Measurements from ENCODE around the gene ADIG. TPM values are rescaled to one million over a fixed set of nuclear protein-coding genes. Genes with fewer than 3 reads are reported as not detected.

The ADIG gene
- total and polyA plus RNA-seq, 8 donors: not detected

- peak in 1 of 2 donors; percentile 13 for DNase-seq
- Histone ChIP-seq H3K27me3 (peaks cover 0 to 5% (median 3%) of the 10 kb centered on the region in 3 donors), H3K36me3 (no peaks in the 10 kb centered on the region), H3K9me3 (peaks cover 0 to 8% (median 6%) of the 10 kb centered on the region in 4 donors), H3K4me3 (no peak overlapping the region), H3K27ac (no peak overlapping the region), H3K4me1 (peaks cover 0 to 6% (median 2%) of the 10 kb centered on the region in 4 donors)
- intact Hi-C loops (cut with DNase I; ENCODE audit: low total_unique reads): no loop called here
- 77 to 93% (median 89%) methylated on average over 9 of the region's 9 CpGs for WGBS, 5 donors
- no peak for TF ChIP-seq POLR2A (IDR thresholded peaks at IDR 0.05)
- TF ChIP-seq CTCF (IDR thresholded peaks at IDR 0.05): no peak
- no peak for TF ChIP-seq EP300 (IDR thresholded peaks at IDR 0.05)
- TF ChIP-seq POLR2AphosphoS5 (IDR thresholded peaks at IDR 0.05): no peak
Observed at GRCh38 chr20:38628580-38629470, 47.8 kb downstream of the ADIG start.

- Histone ChIP-seq H3K4me1 (peaks cover 0 to 6% (median 2%) of the 10 kb centered on the region in 4 donors), H3K4me3 (no peak overlapping the region), H3K36me3 (no peaks in the 10 kb centered on the region), H3K9me3 (no peaks in the 10 kb centered on the region), H3K27ac (no peak overlapping the region), H3K27me3 (peaks cover 0 to 17% (median 3%) of the 10 kb centered on the region in 3 donors)
- WGBS, 5 donors: 87 to 95% (median 94%) methylated on average over 1 of the region's 1 CpG
- TF ChIP-seq CTCF (IDR thresholded peaks at IDR 0.05) (no peak), EP300 (IDR thresholded peaks at IDR 0.05) (no peak), POLR2A (IDR thresholded peaks at IDR 0.05) (no peak), POLR2AphosphoS5 (IDR thresholded peaks at IDR 0.05) (no peak)
- intact Hi-C loops (cut with DNase I; ENCODE audit: low total_unique reads): no loop called here
- DNase-seq: no peak
Observed at GRCh38 chr20:38629979-38630378, 49.0 kb downstream of the ADIG start.

- DNase-seq: no peak
- H3K4me1 ChIP-seq: peaks cover 0 to 6% (median 2%) of the 10 kb centered on the region in 4 donors
- no peak overlapping the region for H3K4me3 ChIP-seq
- no peaks in the 10 kb centered on the region for H3K36me3 ChIP-seq
- intact Hi-C loops (cut with DNase I; ENCODE audit: low total_unique reads): no loop called here
- H3K27ac ChIP-seq: no peak overlapping the region
- H3K27me3 ChIP-seq: peaks cover 0 to 17% (median 3%) of the 10 kb centered on the region in 3 donors
- TF ChIP-seq POLR2A (IDR thresholded peaks at IDR 0.05) (no peak), CTCF (IDR thresholded peaks at IDR 0.05) (no peak), EP300 (IDR thresholded peaks at IDR 0.05) (no peak), POLR2AphosphoS5 (IDR thresholded peaks at IDR 0.05) (no peak)
- 72 to 84% (median 80%) methylated on average over 6 of the region's 6 CpGs for WGBS, 5 donors
- H3K9me3 ChIP-seq: no peaks in the 10 kb centered on the region
Observed at GRCh38 chr20:38630727-38631126, 49.7 kb downstream of the ADIG start.

DNA sequence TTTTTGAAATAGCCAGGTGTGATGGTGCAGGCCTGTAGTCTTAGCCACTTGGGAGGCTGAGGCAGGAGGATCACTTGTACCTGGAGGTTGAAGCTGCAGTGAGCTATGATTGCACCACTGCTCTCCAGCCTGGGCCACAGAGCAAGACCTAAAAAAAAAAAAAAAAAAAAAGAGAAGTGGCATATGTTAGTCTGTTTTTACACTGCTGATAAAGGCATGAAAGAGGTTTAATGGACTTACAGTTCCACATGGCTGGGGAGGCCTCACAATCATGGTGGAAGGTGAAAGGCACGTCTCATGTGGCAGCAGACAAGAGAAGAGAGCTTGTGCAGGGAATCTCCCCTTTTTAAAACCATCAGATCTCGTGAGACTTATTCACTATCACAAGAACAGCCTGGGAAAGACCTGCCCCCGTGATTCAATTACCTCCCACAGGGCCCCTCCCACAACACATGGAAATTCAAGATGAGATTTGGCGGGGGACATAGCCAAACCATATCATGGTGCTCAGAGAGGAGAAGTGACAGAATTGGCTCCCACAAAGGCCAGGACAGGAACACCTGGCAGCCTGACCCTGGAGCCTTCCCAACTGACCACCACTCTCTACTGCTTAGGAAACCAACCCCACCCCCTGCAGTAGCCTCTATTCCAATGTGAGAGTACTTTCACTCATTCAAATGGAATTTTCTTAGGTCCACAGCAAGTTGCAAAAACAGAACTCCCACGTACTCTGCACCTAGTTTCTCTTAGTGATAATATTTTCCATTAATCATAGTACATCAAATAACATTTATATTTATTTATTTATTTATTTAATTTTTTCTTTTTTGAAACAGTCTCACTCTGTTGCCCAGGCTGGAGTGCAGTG, 50.4 kb downstream of the ADIG start:
- H3K36me3 ChIP-seq: no peaks in the 10 kb centered on the region
- H3K4me1 ChIP-seq: peaks cover 0 to 6% (median 2%) of the 10 kb centered on the region in 4 donors
- intact Hi-C loops (cut with DNase I; ENCODE audit: low total_unique reads): no loop called here
- 55 to 70% (median 60%) methylated on average over 5 of the region's 5 CpGs for WGBS, 5 donors
- H3K4me3 ChIP-seq: no peak overlapping the region
- peaks cover 0 to 17% (median 3%) of the 10 kb centered on the region in 3 donors for H3K27me3 ChIP-seq
- DNase-seq: no peak
- H3K27ac ChIP-seq: no peak overlapping the region
- H3K9me3 ChIP-seq: peaks cover 0 to under 1% (median 0%) of the 10 kb centered on the region in 4 donors
- TF ChIP-seq POLR2AphosphoS5 (IDR thresholded peaks at IDR 0.05) (no peak), EP300 (IDR thresholded peaks at IDR 0.05) (no peak), CTCF (IDR thresholded peaks at IDR 0.05) (no peak), POLR2A (IDR thresholded peaks at IDR 0.05) (no peak)

Data from stomach (tissue), 9 donors.